ENCODE data around the gene RIOK2. TPM values are rescaled to one million over a fixed set of nuclear protein-coding genes. Genes with fewer than 3 reads are reported as not detected.
A peak's percentile ranks its signal among the peaks of the same experiment; 100 is the strongest.

Gene RIOK2
- total RNA-seq, 8 experiments from 2014 or later, result 20.9 to 50.1 (median 26.5) TPM

DNA sequence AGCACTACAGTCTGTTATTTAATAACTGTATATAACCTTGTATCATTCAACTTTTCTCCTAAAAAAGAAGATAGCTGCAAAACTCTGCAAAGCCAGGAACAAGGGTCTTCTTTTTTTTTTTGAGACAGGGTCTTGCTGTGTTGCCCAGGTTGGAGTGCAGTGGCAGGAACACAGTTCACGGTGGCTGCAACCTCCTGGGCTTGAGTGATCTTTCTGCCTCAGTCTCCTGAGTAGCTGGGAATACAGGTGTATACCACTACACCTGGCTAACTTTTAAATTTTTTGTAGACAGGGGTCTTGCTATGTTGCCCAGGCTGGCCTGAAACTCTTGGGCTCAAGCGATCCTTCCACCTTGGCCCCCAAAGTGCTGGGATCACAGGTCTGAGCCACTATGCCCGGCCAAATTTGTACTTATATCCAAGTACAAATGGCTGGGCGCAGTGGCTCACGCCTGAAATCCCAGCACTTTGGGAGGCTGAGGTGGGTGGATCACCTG, 19.2 kb downstream of the RIOK2 start:
- in situ Hi-C loops (cut with MboI; ENCODE audit: low pct_unique_long_range_greater_than_20kb in 2 of 9, low sequenced_read_pairs in 9 of 9, unreplicated experiment in 9 of 9), result loop anchor here in 8 of 9 experiments (10.0 to 25.0 kb wide), 7 partner anchors 177 to 552 kb away; no protein-coding TSS in a partner anchor
- Histone ChIP-seq H3K4me1 (replicated peaks in 1 of 2) (peaks cover 5% of the 10 kb centered on the region in 2 donors), H3K27ac (no peak overlapping the region), H3K4me3 (no peak overlapping the region)
- WGBS, 10 experiments, result 60 to 100% (median 100%) methylated on average over 1 to 3 of the region's 5 CpGs; no CpG with 5 or more reads in 7 of the 10 experiments
- no peak for ATAC-seq (replicated peaks in 6 of 8)

DNA sequence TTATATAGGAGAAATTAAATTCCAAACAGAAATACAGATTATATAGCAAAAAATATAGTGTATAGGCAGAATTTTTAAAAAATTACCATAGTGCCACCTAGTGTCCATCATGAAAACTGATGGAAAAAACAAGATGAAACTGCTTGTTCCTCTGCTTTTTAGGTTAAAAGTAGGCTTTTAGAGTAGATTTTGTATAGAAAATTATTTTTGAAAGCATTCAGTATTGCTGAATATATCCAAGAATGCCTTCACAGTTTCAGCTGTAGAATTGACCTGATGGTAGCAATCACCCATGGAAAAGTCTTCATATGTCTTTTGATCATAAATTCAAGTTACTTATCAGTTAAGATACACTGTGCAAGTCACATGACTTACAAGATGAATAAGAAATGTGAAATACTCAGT, 19.7 kb downstream of the RIOK2 start:
- H3K4me1 ChIP-seq (replicated peaks in 1 of 2), result peaks cover 5% of the 10 kb centered on the region in 2 donors
- H3K27ac ChIP-seq, result no peak overlapping the region
- in situ Hi-C loops (cut with MboI; ENCODE audit: low pct_unique_long_range_greater_than_20kb in 2 of 9, low sequenced_read_pairs in 9 of 9, unreplicated experiment in 9 of 9), result loop anchor here in 8 of 9 experiments (10.0 to 25.0 kb wide), 7 partner anchors 176 to 551 kb away; no protein-coding TSS in a partner anchor
- ATAC-seq (replicated peaks in 6 of 8), result no peak
- H3K4me3 ChIP-seq, result no peak overlapping the region

DNA sequence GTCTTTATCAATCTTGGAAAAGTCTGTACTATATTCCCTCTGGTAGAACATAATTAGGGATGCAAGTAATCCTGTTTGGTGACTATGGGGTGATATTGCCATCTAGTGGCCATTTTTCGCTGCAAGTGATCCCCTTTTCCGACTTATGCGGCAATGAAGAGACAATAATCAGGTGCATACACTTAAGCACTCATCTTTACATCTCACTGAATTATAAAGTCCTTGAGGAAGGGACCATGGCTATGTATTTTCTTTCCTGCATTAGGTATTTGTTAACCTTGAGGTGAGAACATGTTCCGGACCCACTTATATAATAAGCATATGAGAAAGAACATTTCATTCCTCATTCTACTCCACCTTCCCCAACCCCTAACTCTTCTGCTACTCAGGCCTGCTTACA, 21.0 kb downstream of the RIOK2 start:
- WGBS, 10 experiments, result 0 to 100% (median 38%) methylated on average over 1 to 4 of the region's 4 CpGs; no CpG with 5 or more reads in 1 of the 10 experiments
- H3K27ac ChIP-seq, result no peak overlapping the region
- in situ Hi-C loops (cut with MboI; ENCODE audit: low pct_unique_long_range_greater_than_20kb in 2 of 9, low sequenced_read_pairs in 9 of 9, unreplicated experiment in 9 of 9), result loop anchor here in 8 of 9 experiments (10.0 to 25.0 kb wide), 7 partner anchors 175 to 550 kb away; no protein-coding TSS in a partner anchor
- no peak overlapping the region for H3K4me3 ChIP-seq
- ATAC-seq (replicated peaks in 6 of 8), result peak in 7 of 8 experiments; percentile 40 to 86 (median 65)
- peaks cover 5% of the 10 kb centered on the region in 2 donors for H3K4me1 ChIP-seq (replicated peaks in 1 of 2)

DNA sequence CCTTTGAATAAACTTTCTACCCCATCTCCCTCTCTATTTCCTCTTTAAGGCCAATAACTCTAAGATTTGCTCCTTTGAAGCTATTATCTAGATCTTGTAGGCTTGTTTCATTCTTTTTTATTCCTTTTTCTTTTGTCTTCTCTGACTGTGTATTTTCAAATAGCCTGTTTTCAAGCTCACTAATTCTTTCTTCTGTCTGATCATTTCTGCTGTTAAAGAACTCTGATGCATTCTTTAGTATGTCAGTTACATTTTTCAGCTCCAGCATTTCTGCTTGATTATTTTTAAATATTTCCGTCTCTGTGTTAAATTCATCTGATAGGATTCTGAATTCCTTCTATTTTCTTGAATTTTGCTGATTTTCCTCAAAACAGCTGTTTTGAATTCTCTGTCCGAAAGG, 25.4 kb downstream of the RIOK2 start:
- WGBS, 10 experiments, result 83 to 100% (median 98%) methylated on average over 1 to 2 of the region's 2 CpGs
- in situ Hi-C loops (cut with MboI; ENCODE audit: low pct_unique_long_range_greater_than_20kb in 2 of 9, low sequenced_read_pairs in 9 of 9, unreplicated experiment in 9 of 9), result loop anchor here in 8 of 9 experiments (25.0 kb wide), 6 partner anchors 170 to 545 kb away; no protein-coding TSS in a partner anchor
- ATAC-seq (replicated peaks in 6 of 8), result no peak
- no peak overlapping the region for H3K27ac ChIP-seq
- H3K4me3 ChIP-seq, result no peak overlapping the region
- no peaks in the 10 kb centered on the region for H3K4me1 ChIP-seq (replicated peaks in 1 of 2)

DNA sequence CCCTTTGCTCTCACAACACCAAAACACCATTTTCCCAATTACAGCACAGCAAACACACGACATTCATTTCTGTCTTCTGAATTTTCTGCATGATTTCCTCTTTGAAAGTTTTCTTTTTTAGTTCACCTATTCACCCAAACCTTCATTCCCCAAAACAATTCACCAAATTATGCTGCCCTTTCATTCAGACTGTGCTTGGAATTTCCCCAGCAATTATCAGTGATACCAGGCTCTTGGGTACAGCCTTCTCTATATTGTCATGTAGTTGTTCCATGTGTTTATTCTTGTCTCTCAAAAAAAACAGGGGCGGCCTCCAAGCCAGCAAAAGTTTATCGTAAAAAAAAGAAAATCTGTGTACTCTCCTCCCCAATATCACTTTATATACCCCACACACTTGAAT, 31.7 kb downstream of the RIOK2 start:
- WGBS, 10 experiments, result 53 to 100% (median 76%) methylated on average over 2 to 3 of the region's 3 CpGs
- no peak overlapping the region for H3K4me3 ChIP-seq
- H3K4me1 ChIP-seq (replicated peaks in 1 of 2), result no peaks in the 10 kb centered on the region
- ATAC-seq (replicated peaks in 6 of 8), result no peak
- in situ Hi-C loops (cut with MboI; ENCODE audit: low pct_unique_long_range_greater_than_20kb in 2 of 9, low sequenced_read_pairs in 9 of 9, unreplicated experiment in 9 of 9), result loop anchor here in 8 of 9 experiments (25.0 kb wide), 6 partner anchors 164 to 539 kb away; no protein-coding TSS in a partner anchor
- H3K27ac ChIP-seq, result no peak overlapping the region

DNA sequence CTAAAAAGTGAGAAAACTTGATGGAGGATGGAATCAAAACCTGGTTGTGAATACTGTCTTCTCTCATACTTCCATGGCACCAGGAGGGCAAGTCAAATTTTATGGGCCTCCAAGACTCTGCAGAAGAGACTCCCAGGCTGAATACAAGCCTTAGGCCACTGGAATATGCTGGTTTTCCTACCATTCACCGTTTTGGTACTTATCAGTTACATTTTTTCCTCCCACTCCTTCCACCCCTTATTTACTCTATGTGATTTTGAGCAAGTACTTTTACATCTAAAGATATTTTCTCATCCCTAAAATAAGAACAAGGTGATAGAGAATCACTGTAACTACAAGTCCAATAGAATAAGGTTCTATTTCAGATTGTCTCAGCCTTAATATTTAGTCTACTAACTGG, 32.6 kb downstream of the RIOK2 start:
- WGBS, 10 experiments, result 0 to 100% (median 60%) methylated on average over 1 of the region's 1 CpG; no CpG with 5 or more reads in 1 of the 10 experiments
- Histone ChIP-seq H3K4me1 (replicated peaks in 1 of 2) (no peaks in the 10 kb centered on the region), H3K27ac (no peak overlapping the region), H3K4me3 (no peak overlapping the region)
- in situ Hi-C loops (cut with MboI; ENCODE audit: low pct_unique_long_range_greater_than_20kb in 2 of 9, low sequenced_read_pairs in 9 of 9, unreplicated experiment in 9 of 9), result loop anchor here in 8 of 9 experiments (25.0 kb wide), 6 partner anchors 163 to 538 kb away; no protein-coding TSS in a partner anchor
- no peak for ATAC-seq (replicated peaks in 6 of 8)

DNA sequence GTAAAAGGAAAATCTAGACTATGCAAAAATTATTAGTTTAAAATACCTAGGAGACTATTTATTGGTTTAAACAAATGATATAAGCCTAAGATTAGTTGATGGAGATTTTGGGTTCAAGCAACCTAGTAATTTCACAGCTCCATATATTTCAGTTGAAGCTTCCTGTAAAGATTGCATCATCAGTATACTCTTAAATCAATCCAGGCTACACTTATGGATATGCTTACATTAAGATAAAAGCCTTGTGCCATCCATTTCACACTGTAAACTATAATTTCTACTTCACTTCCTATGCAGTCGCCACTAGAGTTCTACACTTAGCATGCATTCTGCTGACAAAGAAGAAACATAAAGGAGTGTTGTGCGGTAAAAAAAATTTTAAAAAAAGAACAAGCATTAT, 33.3 kb downstream of the RIOK2 start:
- no peaks in the 10 kb centered on the region for H3K4me1 ChIP-seq (replicated peaks in 1 of 2)
- no peak overlapping the region for H3K4me3 ChIP-seq
- H3K27ac ChIP-seq, result no peak overlapping the region
- 62 to 100% (median 93%) methylated on average over 1 to 2 of the region's 2 CpGs for WGBS, 10 experiments
- peak in 2 of 8 experiments; percentile 11 to 58 for ATAC-seq (replicated peaks in 6 of 8)
- in situ Hi-C loops (cut with MboI; ENCODE audit: low pct_unique_long_range_greater_than_20kb in 2 of 9, low sequenced_read_pairs in 9 of 9, unreplicated experiment in 9 of 9), result loop anchor here in 8 of 9 experiments (25.0 kb wide), 8 partner anchors 112 to 537 kb away; no protein-coding TSS in a partner anchor

DNA sequence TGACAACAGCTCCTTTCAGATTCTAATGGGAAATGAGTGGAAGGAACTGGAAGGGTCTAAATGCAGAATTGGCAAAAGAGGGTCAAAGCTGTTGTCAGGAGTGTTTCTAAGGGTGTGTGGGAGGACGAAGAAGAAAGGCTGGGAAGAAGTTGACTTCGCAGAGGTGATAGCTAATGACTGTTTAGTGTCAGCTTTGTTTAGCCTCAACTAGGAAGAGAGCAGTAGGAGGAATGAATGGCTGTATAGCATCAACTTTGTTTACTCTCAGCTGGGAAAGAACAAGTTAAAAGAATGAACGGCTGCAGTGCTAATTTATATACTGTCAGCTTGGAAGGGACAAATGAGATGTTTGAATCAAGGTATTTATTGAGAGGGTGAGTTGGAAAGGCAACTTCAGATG, 34.8 kb downstream of the RIOK2 start:
- H3K4me3 ChIP-seq, result no peak overlapping the region
- H3K4me1 ChIP-seq (replicated peaks in 1 of 2), result no peaks in the 10 kb centered on the region
- peak in 2 of 8 experiments; percentile 19 to 95 for ATAC-seq (replicated peaks in 6 of 8)
- in situ Hi-C loops (cut with MboI; ENCODE audit: low pct_unique_long_range_greater_than_20kb in 2 of 9, low sequenced_read_pairs in 9 of 9, unreplicated experiment in 9 of 9), result loop anchor here in 2 of 9 experiments (25.0 kb wide), 2 partner anchors 111 to 286 kb away; no protein-coding TSS in a partner anchor
- 17 to 67% (median 59%) methylated on average over 1 to 3 of the region's 3 CpGs; no CpG with 5 or more reads in 1 of the 10 experiments for WGBS, 10 experiments
- H3K27ac ChIP-seq, result no peak overlapping the region

DNA sequence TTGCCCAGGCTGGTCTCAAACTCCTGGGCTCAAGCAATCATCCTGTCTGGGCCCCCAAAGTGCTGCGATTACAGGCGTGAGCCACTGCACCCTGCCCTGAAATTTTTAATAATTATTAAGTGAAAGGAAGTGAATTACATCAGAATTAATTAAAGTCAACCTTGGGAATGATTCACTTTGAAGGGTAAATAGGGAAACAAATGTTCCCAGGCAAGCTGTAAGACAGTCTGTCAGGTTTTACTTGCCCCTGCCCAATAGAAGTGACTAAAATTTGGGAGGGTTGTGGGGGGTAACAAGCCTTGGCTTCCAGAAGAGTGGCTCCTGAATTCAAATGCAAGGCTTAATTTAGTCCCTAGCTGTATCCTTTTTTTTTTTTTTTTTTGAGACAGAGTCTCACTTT, 39.3 kb downstream of the RIOK2 start:
- H3K4me1 ChIP-seq (replicated peaks in 1 of 2), result peaks cover 5 to 14% of the 10 kb centered on the region in 2 donors
- no peak overlapping the region for H3K4me3 ChIP-seq
- ATAC-seq (replicated peaks in 6 of 8), result no peak
- in situ Hi-C loops (cut with MboI; ENCODE audit: low pct_unique_long_range_greater_than_20kb in 2 of 9, low sequenced_read_pairs in 9 of 9, unreplicated experiment in 9 of 9), result loop anchor here in 2 of 9 experiments (5.0 to 25.0 kb wide), 3 partner anchors 96 to 281 kb away; no protein-coding TSS in a partner anchor
- 94 to 100% (median 100%) methylated on average over 2 of the region's 2 CpGs; no CpG with 5 or more reads in 7 of the 10 experiments for WGBS, 10 experiments
- no peak overlapping the region for H3K27ac ChIP-seq

DNA sequence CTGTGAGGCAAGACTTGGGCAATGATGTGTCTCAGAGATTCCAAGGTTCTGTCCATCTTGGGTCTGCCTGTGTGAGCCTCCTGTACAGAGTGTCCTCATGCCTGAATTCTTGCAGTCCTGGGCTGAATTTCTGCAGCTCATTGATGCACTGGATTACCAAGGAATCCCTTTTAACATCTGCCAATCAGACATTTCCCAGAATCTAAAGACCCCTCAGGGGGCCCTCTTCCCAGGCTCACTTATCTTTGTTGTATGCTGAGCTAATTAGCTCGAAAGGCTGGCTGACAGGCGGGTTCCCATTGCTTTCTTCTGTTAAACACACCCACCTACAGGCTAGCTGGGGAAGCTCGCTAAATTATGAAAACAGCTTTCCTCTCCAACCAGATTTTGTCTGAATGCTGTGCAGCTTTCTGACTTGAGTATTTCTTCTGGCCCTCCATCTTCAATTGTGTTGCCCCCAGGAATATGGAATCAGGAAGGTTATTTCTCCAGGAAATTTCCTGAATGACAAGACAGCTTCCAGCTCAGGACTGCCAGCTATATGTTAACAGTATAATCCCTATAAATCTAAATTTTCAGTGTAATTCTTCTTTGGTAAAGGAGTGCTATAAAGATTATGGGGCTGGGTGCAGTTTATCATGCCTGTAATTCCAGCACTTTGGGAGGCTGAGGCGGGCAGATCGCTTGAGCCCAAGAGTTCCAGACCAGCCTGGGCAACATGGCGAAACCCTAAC, 40.4 kb downstream of the RIOK2 start, which contains the start of gene LIX1:
TSS of gene LIX1 (minus strand) at position 91 of the 734 bp plus-strand sequence. CDS start at position 56, 35 bp downstream.
- 0 to 66% (median 37%) methylated on average over 1 to 6 of the region's 6 CpGs; no CpG with 5 or more reads in 2 of the 10 experiments for WGBS, 10 experiments
- peak; percentile 87 to 99 (median 94) for ATAC-seq (replicated peaks in 6 of 8)
- H3K4me1 ChIP-seq (replicated peaks in 1 of 2), result peaks cover 5 to 15% of the 10 kb centered on the region in 2 donors
- in situ Hi-C loops (cut with MboI; ENCODE audit: low pct_unique_long_range_greater_than_20kb in 2 of 9, low sequenced_read_pairs in 9 of 9, unreplicated experiment in 9 of 9), result loop anchor here in 2 of 9 experiments (5.0 to 25.0 kb wide), 3 partner anchors 95 to 280 kb away; no protein-coding TSS in a partner anchor
- peak within 1 kb of the TSS in 2 of 5 donors; percentile 18 to 25 for H3K4me3 ChIP-seq
- no peak within 1 kb of the TSS for H3K27ac ChIP-seq

DNA sequence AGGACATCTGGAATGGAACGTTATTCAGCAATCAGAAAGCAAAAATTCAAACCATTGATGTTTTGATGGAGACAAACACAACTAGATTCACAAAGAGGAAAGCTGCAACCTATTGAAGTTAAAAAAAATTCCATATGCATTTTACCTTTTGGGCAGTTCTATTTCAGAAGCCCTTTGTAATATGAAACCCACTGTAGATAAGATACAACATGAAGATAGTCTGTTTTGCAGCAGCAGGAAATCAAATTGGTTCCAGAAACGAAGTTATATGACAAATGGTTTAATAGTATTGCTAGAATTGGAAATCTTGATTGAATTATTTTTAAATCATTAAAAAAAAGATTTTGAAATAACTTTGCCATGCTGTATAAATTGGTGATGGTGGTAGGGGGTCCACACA, 41.5 kb downstream of the RIOK2 start:
- 0 to 66% (median 27%) methylated on average over 1 to 2 of the region's 2 CpGs; no CpG with 5 or more reads in 1 of the 10 experiments for WGBS, 10 experiments
- Histone ChIP-seq H3K4me1 (replicated peaks in 1 of 2) (peaks cover 5 to 18% of the 10 kb centered on the region in 2 donors), H3K27ac (no peak overlapping the region), H3K4me3 (peak overlapping the region in 1 of 5 donors; percentile 13)
- in situ Hi-C loops (cut with MboI; ENCODE audit: low pct_unique_long_range_greater_than_20kb in 2 of 9, low sequenced_read_pairs in 9 of 9, unreplicated experiment in 9 of 9), result loop anchor here in 2 of 9 experiments (5.0 to 25.0 kb wide), 3 partner anchors 94 to 279 kb away; no protein-coding TSS in a partner anchor
- no peak for ATAC-seq (replicated peaks in 6 of 8)

DNA sequence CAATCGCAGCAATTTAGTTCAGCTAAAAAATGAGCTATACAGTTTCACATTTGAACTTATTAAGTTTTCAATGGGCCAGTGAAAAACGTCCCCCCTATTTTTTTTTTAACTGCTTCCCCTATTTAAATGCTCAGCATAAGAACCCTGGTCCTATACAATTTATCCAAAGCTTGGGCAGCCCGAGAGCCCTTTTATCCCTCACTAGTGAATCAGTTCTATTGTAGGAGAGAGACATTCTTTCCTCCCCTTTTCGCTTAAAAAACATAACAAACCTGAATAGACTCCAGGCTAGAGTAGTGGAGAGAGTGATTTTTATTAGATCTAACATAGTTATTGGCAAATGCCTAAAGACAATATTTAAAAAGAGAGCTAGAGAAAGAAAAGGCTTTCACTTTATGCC, 42.0 kb downstream of the RIOK2 start:
- WGBS, 10 experiments, result 8 to 52% (median 19%) methylated on average over 2 to 4 of the region's 4 CpGs; no CpG with 5 or more reads in 1 of the 10 experiments
- peak overlapping the region in 1 of 5 donors; percentile 13 for H3K4me3 ChIP-seq
- no peak overlapping the region for H3K27ac ChIP-seq
- in situ Hi-C loops (cut with MboI; ENCODE audit: low pct_unique_long_range_greater_than_20kb in 2 of 9, low sequenced_read_pairs in 9 of 9, unreplicated experiment in 9 of 9), result loop anchor here in 2 of 9 experiments (5.0 to 25.0 kb wide), 3 partner anchors 94 to 279 kb away; no protein-coding TSS in a partner anchor
- peak in 2 of 8 experiments; percentile 13 to 20 for ATAC-seq (replicated peaks in 6 of 8)
- peaks cover 5 to 18% of the 10 kb centered on the region in 2 donors for H3K4me1 ChIP-seq (replicated peaks in 1 of 2)

Data from motor neuron (in vitro differentiated cells).